Astrocyte (in vitro differentiated cells and primary cell): ENCODE data around the gene ALLC. TPM values are rescaled to one million over a fixed set of nuclear protein-coding genes. Genes with fewer than 3 reads are reported as not detected.
A peak's percentile ranks its signal among the peaks of the same experiment; 100 is the strongest.

ENCODE experiments used
- DNase-seq: peaks from one replicate; pipeline ENCODE4 v3.0.0-alpha.2; 2010; ENCODE audit warnings: low read depth
- FAIRE-seq: peaks from 2 replicates; lab custom pipeline; 2011; peaks lifted over from hg19 to GRCh38; lab: Jason Lieb, UNC
- H2AFZ ChIP-seq: 2 replicates; pipeline ENCODE4 v1.6.0; 2012; ENCODE audit warnings: low read depth, low read length, inconsistent platforms
- H3K27ac ChIP-seq: 2 replicates; pipeline ENCODE4 v1.5.1; 2011; ENCODE audit warnings: low read depth, low read length, inconsistent platforms
- H3K27me3 ChIP-seq: 2 replicates; pipeline ENCODE4 v1.6.0; 2011; ENCODE audit warnings: low read length, inconsistent platforms; ENCODE audit not compliant: insufficient read depth
- H3K36me3 ChIP-seq: 2 replicates; pipeline ENCODE4 v1.5.1; 2011; ENCODE audit warnings: low read length, inconsistent platforms; ENCODE audit not compliant: insufficient read depth
- H3K4me1 ChIP-seq: 2 replicates; pipeline ENCODE4 v1.5.1; 2011; ENCODE audit warnings: low read length, inconsistent platforms; ENCODE audit not compliant: insufficient read depth
- H3K4me2 ChIP-seq: 2 replicates; pipeline ENCODE4 v1.6.0; 2012; ENCODE audit warnings: low read length, inconsistent platforms
- H3K4me3 ChIP-seq: 2 replicates; pipeline ENCODE4 v1.5.1; 2011; ENCODE audit warnings: low read depth, mild to moderate bottlenecking, low read length, inconsistent platforms; ENCODE audit not compliant: insufficient read depth
- H3K79me2 ChIP-seq: 2 replicates; pipeline ENCODE4 v1.6.0; 2012; ENCODE audit warnings: mild to moderate bottlenecking, low read length, inconsistent platforms; ENCODE audit not compliant: insufficient read depth
- H3K9ac ChIP-seq: 2 replicates; pipeline ENCODE4 v1.6.0; 2012; ENCODE audit warnings: mild to moderate bottlenecking, low read length, inconsistent platforms
- H3K9me3 ChIP-seq: 2 replicates; pipeline ENCODE4 v1.5.1; 2012; ENCODE audit warnings: low read depth, mild to moderate bottlenecking, low read length, inconsistent platforms; ENCODE audit not compliant: insufficient read depth
- H4K20me1 ChIP-seq: 2 replicates; pipeline ENCODE4 v1.6.0; 2012; ENCODE audit warnings: low read length, inconsistent platforms; ENCODE audit not compliant: insufficient read depth
- H3K27ac Mint-ChIP-seq: one replicate; pipeline ENCODE4 v1.8.0; 2021; ENCODE audit warnings: mild to moderate bottlenecking, mixed read lengths; ENCODE audit not compliant: unreplicated experiment
- H3K27me3 Mint-ChIP-seq: one replicate; pipeline ENCODE4 v1.8.0; 2021; ENCODE audit warnings: low read depth, mixed read lengths; ENCODE audit not compliant: unreplicated experiment
- H3K36me3 Mint-ChIP-seq: one replicate; pipeline ENCODE4 v1.8.0; 2021; ENCODE audit warnings: low read depth, mixed read lengths; ENCODE audit not compliant: unreplicated experiment
- H3K4me1 Mint-ChIP-seq: one replicate; pipeline ENCODE4 v1.8.0; 2021; ENCODE audit warnings: low read depth, mixed read lengths; ENCODE audit not compliant: unreplicated experiment
- H3K4me3 Mint-ChIP-seq: one replicate; pipeline ENCODE4 v1.8.0; 2021; ENCODE audit warnings: mild to moderate bottlenecking, moderate library complexity, mixed read lengths; ENCODE audit not compliant: unreplicated experiment
- H3K9me3 Mint-ChIP-seq: one replicate; pipeline ENCODE4 v1.8.0; 2021; ENCODE audit warnings: mild to moderate bottlenecking, mixed read lengths; ENCODE audit not compliant: unreplicated experiment
- EZH2 ChIP-seq: IDR thresholded peaks from 2 replicates; pipeline ENCODE4 v1.6.1; 2012; ENCODE audit warnings: mild to moderate bottlenecking, low read length, inconsistent platforms; ENCODE audit not compliant: insufficient read depth
- total RNA-seq: library from RNA; stranded (reverse); gene quantifications from 2 replicates; pipeline ENCODE4 v1.2.1, GENCODE V29; 2021
- TF ChIP-seq, protein P1 (sequence below): IDR thresholded peaks from 2 replicates; pipeline ENCODE4 v1.5.1; 2011; ENCODE audit warnings: low read depth, mild to moderate bottlenecking, inconsistent platforms, low read length, moderate library complexity; ENCODE audit not compliant: insufficient read depth

ALLC gene
- total RNA-seq, 1 donor from 2014 or later = not detected

DNA sequence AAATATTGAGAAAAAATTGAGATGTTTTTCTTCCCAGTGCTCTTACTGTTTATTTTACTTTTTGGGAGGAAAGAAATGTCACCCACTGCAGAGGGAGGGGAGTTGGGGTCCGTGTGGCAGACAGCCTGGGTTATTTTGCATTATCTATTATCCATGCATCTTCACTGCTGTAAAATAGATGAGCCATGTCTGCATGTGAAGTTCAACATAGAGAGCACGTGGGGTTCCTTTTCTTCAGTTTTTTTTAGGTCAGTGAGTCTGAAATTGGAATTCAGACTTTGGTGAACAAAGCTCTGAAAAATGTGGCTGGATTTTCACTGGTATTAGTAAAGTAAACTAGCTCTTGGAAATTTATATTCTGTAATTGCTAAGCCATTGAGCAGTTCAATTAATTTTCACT lies 47.8 kb downstream of the ALLC start:
- Mint-ChIP-seq H3K27ac (peak overlapping the region; percentile 58), H3K4me1 (peaks cover 4% of the 10 kb centered on the region), H3K9me3 (peaks cover 3% of the 10 kb centered on the region), H3K27me3 (peaks cover 2% of the 10 kb centered on the region), H3K36me3 (peaks cover 3% of the 10 kb centered on the region), H3K4me3 (no peak overlapping the region)
- H2AFZ ChIP-seq = no peak overlapping the region
- no peaks in the 10 kb centered on the region for H3K9me3 ChIP-seq
- no peak overlapping the region for H3K4me2 ChIP-seq
- H3K79me2 ChIP-seq = no peaks in the 10 kb centered on the region
- DNase-seq = no peak
- no peak overlapping the region for H3K4me3 ChIP-seq
- no peak overlapping the region for H3K27ac ChIP-seq
- no peaks in the 10 kb centered on the region for H3K36me3 ChIP-seq
- no peak overlapping the region for H3K9ac ChIP-seq
- H4K20me1 ChIP-seq = no peaks in the 10 kb centered on the region
- H3K4me1 ChIP-seq = no peaks in the 10 kb centered on the region
- no peak for FAIRE-seq
- TF ChIP-seq EZH2 = no peak
- TF ChIP-seq, protein P1, sequence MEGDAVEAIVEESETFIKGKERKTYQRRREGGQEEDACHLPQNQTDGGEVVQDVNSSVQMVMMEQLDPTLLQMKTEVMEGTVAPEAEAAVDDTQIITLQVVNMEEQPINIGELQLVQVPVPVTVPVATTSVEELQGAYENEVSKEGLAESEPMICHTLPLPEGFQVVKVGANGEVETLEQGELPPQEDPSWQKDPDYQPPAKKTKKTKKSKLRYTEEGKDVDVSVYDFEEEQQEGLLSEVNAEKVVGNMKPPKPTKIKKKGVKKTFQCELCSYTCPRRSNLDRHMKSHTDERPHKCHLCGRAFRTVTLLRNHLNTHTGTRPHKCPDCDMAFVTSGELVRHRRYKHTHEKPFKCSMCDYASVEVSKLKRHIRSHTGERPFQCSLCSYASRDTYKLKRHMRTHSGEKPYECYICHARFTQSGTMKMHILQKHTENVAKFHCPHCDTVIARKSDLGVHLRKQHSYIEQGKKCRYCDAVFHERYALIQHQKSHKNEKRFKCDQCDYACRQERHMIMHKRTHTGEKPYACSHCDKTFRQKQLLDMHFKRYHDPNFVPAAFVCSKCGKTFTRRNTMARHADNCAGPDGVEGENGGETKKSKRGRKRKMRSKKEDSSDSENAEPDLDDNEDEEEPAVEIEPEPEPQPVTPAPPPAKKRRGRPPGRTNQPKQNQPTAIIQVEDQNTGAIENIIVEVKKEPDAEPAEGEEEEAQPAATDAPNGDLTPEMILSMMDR = no peak
- H3K27me3 ChIP-seq = peaks cover 13% of the 10 kb centered on the region

DNA sequence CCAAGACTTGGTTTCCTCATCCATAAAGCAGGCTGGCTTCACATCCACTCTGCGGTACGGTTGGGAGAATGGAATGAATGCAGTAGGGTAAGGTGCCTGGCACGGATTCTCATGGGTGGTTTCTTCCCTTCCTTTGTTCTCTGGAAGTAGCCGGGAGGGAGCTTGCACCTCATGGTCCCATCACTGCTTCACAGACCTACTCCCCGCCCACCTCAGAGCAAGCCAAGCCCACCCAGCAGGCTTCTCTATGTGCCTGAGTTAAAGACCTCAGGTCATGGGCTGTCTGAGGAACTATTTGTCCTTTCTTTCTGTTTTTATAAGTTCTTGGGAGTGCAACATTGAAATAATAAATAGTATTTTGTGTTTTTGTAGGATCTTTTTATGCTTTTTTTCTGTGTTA lies 48.9 kb downstream of the ALLC start:
- Mint-ChIP-seq H3K27me3 (peaks cover 2% of the 10 kb centered on the region), H3K4me1 (peaks cover 4% of the 10 kb centered on the region), H3K27ac (no peak overlapping the region), H3K9me3 (peaks cover 3% of the 10 kb centered on the region), H3K4me3 (no peak overlapping the region), H3K36me3 (peaks cover 3% of the 10 kb centered on the region)
- no peak overlapping the region for H2AFZ ChIP-seq
- DNase-seq (no peak), FAIRE-seq (no peak)
- no peaks in the 10 kb centered on the region for H3K4me1 ChIP-seq
- no peak overlapping the region for H3K27ac ChIP-seq
- no peaks in the 10 kb centered on the region for H4K20me1 ChIP-seq
- no peaks in the 10 kb centered on the region for H3K9me3 ChIP-seq
- no peaks in the 10 kb centered on the region for H3K79me2 ChIP-seq
- no peak for TF ChIP-seq EZH2
- TF ChIP-seq, protein P1 = no peak
- peaks cover 10% of the 10 kb centered on the region for H3K27me3 ChIP-seq
- H3K9ac ChIP-seq = no peak overlapping the region
- H3K4me3 ChIP-seq = no peak overlapping the region
- no peaks in the 10 kb centered on the region for H3K36me3 ChIP-seq
- no peak overlapping the region for H3K4me2 ChIP-seq

DNA sequence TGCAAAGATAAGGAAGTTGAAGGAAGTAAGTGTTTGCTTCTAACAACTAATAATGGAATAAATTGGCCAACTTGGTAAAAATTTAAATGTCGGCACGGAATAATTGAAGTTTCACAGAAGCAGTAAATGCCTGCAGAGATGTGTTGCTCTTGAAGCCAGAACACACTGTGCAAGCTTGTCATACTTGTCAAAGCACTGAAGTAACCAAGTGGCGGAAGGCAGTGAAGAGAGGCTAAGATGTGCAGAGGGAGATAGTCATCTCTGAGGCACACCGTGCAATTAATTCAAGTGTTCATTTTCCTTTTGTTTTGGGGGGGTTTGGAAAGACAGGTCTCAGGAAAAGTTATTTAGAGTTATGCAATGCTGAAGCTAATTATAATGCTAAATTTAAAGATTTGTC lies 50.6 kb downstream of the ALLC start:
- Mint-ChIP-seq H3K9me3 (no peaks in the 10 kb centered on the region), H3K36me3 (peaks cover 3% of the 10 kb centered on the region), H3K27ac (no peak overlapping the region), H3K4me1 (peaks cover 4% of the 10 kb centered on the region), H3K27me3 (peaks cover 2% of the 10 kb centered on the region), H3K4me3 (no peak overlapping the region)
- no peak for DNase-seq
- FAIRE-seq = no peak
- H4K20me1 ChIP-seq = no peaks in the 10 kb centered on the region
- H3K4me1 ChIP-seq = no peaks in the 10 kb centered on the region
- H3K9ac ChIP-seq = no peak overlapping the region
- no peak overlapping the region for H3K4me2 ChIP-seq
- no peak overlapping the region for H2AFZ ChIP-seq
- no peak overlapping the region for H3K4me3 ChIP-seq
- H3K27ac ChIP-seq = no peak overlapping the region
- TF ChIP-seq, protein P1 = no peak
- TF ChIP-seq EZH2 = no peak
- peaks cover 4% of the 10 kb centered on the region for H3K27me3 ChIP-seq
- no peaks in the 10 kb centered on the region for H3K36me3 ChIP-seq
- no peaks in the 10 kb centered on the region for H3K9me3 ChIP-seq
- no peaks in the 10 kb centered on the region for H3K79me2 ChIP-seq
